HCT116 (cell line): ENCODE data around the gene ING3. TPM values are rescaled to one million over a fixed set of nuclear protein-coding genes. Genes with fewer than 3 reads are reported as not detected.

ENCODE experiments used
- ATAC-seq: fragments of 200-7000 bp; cut with Tn5 transposase; 2 replicates; pipeline ENCODE4 v1.9.1; 2020; ENCODE audit warnings: mild to moderate bottlenecking, moderate library complexity
- BruUV-seq: library from RNA; stranded (reverse); fragments of 400-500 nt; replicated peaks from 2 replicates; lab custom pipeline; 2021; lab: Mats Ljungman, UMichigan
- CTCF ChIA-PET: fragments of 300-600 bp; sonication (Branson Sonifier 250); formaldehyde crosslinking; loops from one replicate; lab custom pipeline; 2021; ENCODE audit warnings: antibody characterized with exemption; lab: Charles Lee
- POLR2A ChIA-PET: fragments of 300-600, 350-600 bp; sonication (Branson Sonifier 250); formaldehyde crosslinking; loops from one replicate; lab custom pipeline; 2021; ENCODE audit warnings: antibody characterized with exemption; lab: Charles Lee
- RAD21 ChIA-PET, 2 experiments: fragments of 300-600 bp; sonication (Branson Sonifier 250); formaldehyde crosslinking; loops; one replicate each; lab custom pipeline; 2023; ENCODE audit warnings: low total read pairs in 2 of 2; ENCODE audit not compliant: uncharacterized antibody in 2 of 2, unreplicated experiment in 2 of 2, low non-redundant PET in 1 of 2; lab: Charles Lee
- DNase-seq: peaks from one replicate; pipeline ENCODE4 v3.0.0-alpha.2; 2010; ENCODE audit warnings: low read depth, low spot score
- H2AFZ ChIP-seq: fragments of 200-600 bp; shearing (Covaris generic), sonication (generic); 2 replicates; pipeline ENCODE4 v1.6.1; 2017; ENCODE audit warnings: low read depth, mixed run types, mixed read lengths, antibody characterized with exemption, low read length; ENCODE audit not compliant: poor library complexity, severe bottlenecking
- H3K27ac ChIP-seq: 2 replicates; pipeline ENCODE4 v1.5.1; 2012; ENCODE audit warnings: low read depth, low read length
- H3K27me3 ChIP-seq: fragments of 200-600 bp; sonication (generic); 2 replicates; pipeline ENCODE4 v1.6.1; 2016; ENCODE audit warnings: mixed run types, low read length, mixed read lengths; ENCODE audit not compliant: insufficient read depth
- H3K36me3 ChIP-seq, 2 experiments: fragments of 200-500 bp in 1 of 2; fragments of 200-600 bp in 1 of 2; sonication (Bioruptor generic) in 1 of 2; sonication (generic) in 1 of 2; 2 replicates each; pipeline versions ENCODE4 v1.5.1 to v1.6.1; 2014 to 2016; ENCODE audit warnings: low read length in 2 of 2, inconsistent platforms in 1 of 2, mixed read lengths in 1 of 2, mixed run types in 1 of 2; ENCODE audit not compliant: insufficient read depth in 2 of 2, control insufficient read depth in 1 of 2
- H3K4me1 ChIP-seq, 2 experiments: fragments of 200-600 bp in 1 of 2; sonication (generic) in 1 of 2; 2 replicates each; pipeline versions ENCODE4 v1.5.1 to v1.6.1; 2012 to 2017; ENCODE audit warnings: low read length in 2 of 2, inconsistent platforms in 1 of 2, mild to moderate bottlenecking in 1 of 2, mixed read lengths in 1 of 2, mixed run types in 1 of 2, moderate library complexity in 1 of 2; ENCODE audit not compliant: insufficient read depth in 2 of 2, control insufficient read depth in 1 of 2
- H3K4me2 ChIP-seq: fragments of 200-600 bp; sonication (generic); 2 replicates; pipeline ENCODE4 v1.6.1; 2017; ENCODE audit warnings: mixed run types, low read length, mixed read lengths
- H3K4me3 ChIP-seq, 2 experiments: fragments of 200-600 bp in 1 of 2; sonication (generic) in 1 of 2; replicated peaks in 1 of 2; 2 replicates each; pipeline ENCODE4 v1.5.1; 2011 to 2016; ENCODE audit warnings: low read length in 2 of 2, control low read depth in 1 of 2, low read depth in 1 of 2, mild to moderate bottlenecking in 1 of 2, mixed read lengths in 1 of 2, mixed run types in 1 of 2
- H3K79me2 ChIP-seq: fragments of 200-600 bp; sonication (generic); 2 replicates; pipeline ENCODE4 v1.6.1; 2017; ENCODE audit warnings: mild to moderate bottlenecking, mixed run types, low read length, moderate library complexity, mixed read lengths; ENCODE audit not compliant: insufficient read depth
- H3K9ac ChIP-seq: fragments of 200-600 bp; sonication (generic); 2 replicates; pipeline ENCODE4 v1.6.1; 2016; ENCODE audit warnings: low read length, mixed read lengths
- H3K9me2 ChIP-seq: fragments of 200-600 bp; sonication (generic), shearing (Covaris generic); 2 replicates; pipeline ENCODE4 v1.6.1; 2017; ENCODE audit warnings: mixed run types, mild to moderate bottlenecking, moderate library complexity; ENCODE audit not compliant: insufficient read depth
- H3K9me3 ChIP-seq, 2 experiments: fragments of 200-500 bp in 1 of 2; fragments of 200-600 bp in 1 of 2; sonication (Bioruptor generic) in 1 of 2; sonication (generic) in 1 of 2; 2 replicates each; pipeline ENCODE4 v1.6.1; 2014 to 2017; ENCODE audit warnings: low read length in 2 of 2, mixed read lengths in 2 of 2, inconsistent platforms in 1 of 2, low read depth in 1 of 2, mild to moderate bottlenecking in 1 of 2, mixed run types in 1 of 2, moderate library complexity in 1 of 2; ENCODE audit not compliant: control insufficient read depth in 1 of 2, insufficient read depth in 1 of 2
- H4K20me1 ChIP-seq: fragments of 200-600 bp; sonication (generic), shearing (Covaris generic); 2 replicates; pipeline ENCODE4 v1.6.1; 2017; ENCODE audit warnings: mixed run types, mild to moderate bottlenecking, moderate library complexity; ENCODE audit not compliant: insufficient read depth
- EGR1 ChIP-seq: IDR thresholded peaks from 2 replicates; pipeline ENCODE4 v1.6.1; 2012; ENCODE audit warnings: low read depth
- ELF1 ChIP-seq: IDR thresholded peaks from 2 replicates; pipeline ENCODE4 v1.6.1; 2012; ENCODE audit warnings: low read depth, borderline replicate concordance
- EZH2 ChIP-seq: fragments of 200-600 bp; sonication (generic); IDR thresholded peaks from 2 replicates; pipeline ENCODE4 v1.6.1; 2017; ENCODE audit warnings: antibody characterized with exemption, mixed run types
- EZH2phosphoT487 ChIP-seq: fragments of 200-600 bp; IDR thresholded peaks from 2 replicates; pipeline ENCODE4 v1.6.1; 2018; ENCODE audit warnings: antibody characterized with exemption, borderline replicate concordance
- FOSL1 ChIP-seq: IDR thresholded peaks from 2 replicates; pipeline ENCODE4 v1.6.1; 2012; ENCODE audit warnings: low read depth
- JUND ChIP-seq: IDR thresholded peaks from 2 replicates; pipeline ENCODE4 v1.6.1; 2012
- POLR2A ChIP-seq: IDR thresholded peaks from 2 replicates; pipeline ENCODE4 v1.7.0; 2011; ENCODE audit warnings: borderline replicate concordance; ENCODE audit not compliant: insufficient read depth, insufficient read length; ENCODE audit errors: extremely low read depth
- POLR2AphosphoS5 ChIP-seq: IDR thresholded peaks from 2 replicates; pipeline ENCODE4 v1.6.1; 2011; ENCODE audit warnings: mild to moderate bottlenecking, low read depth, low read length, moderate library complexity
- SIN3A ChIP-seq: IDR thresholded peaks from 2 replicates; pipeline ENCODE4 v1.6.1; 2012; ENCODE audit warnings: low read depth
- SP1 ChIP-seq: IDR thresholded peaks from 2 replicates; pipeline ENCODE4 v1.6.1; 2012; ENCODE audit warnings: low read depth
- SRF ChIP-seq: IDR thresholded peaks from 2 replicates; pipeline ENCODE4 v1.6.1; 2012; ENCODE audit warnings: low read depth
- TCF7L2 ChIP-seq: IDR thresholded peaks from 2 replicates; pipeline ENCODE4 v1.7.0; 2011; ENCODE audit warnings: borderline replicate concordance, inconsistent platforms; ENCODE audit not compliant: insufficient read depth, insufficient read length; ENCODE audit errors: extremely low read depth
- YY1 ChIP-seq: IDR thresholded peaks from 2 replicates; pipeline ENCODE4 v1.6.1; 2011; ENCODE audit warnings: low read length, low read depth, moderate library complexity, mild to moderate bottlenecking; ENCODE audit not compliant: insufficient replicate concordance; ENCODE audit errors: extremely low read depth
- ZNF274 ChIP-seq: fragments of 200-500 bp; sonication (Bioruptor generic); IDR thresholded peaks from 2 replicates; pipeline ENCODE4 v1.6.1; 2014; ENCODE audit warnings: mild to moderate bottlenecking, low read depth, low read length, inconsistent platforms
- intact Hi-C: fragments of 100-400 bp; cut with micrococcal nuclease; formaldehyde crosslinking; loops from 2 replicates; pipeline ENCODE4 v1.10.0; 2022
- total RNA-seq: library from RNA; stranded (reverse); gene quantifications from one replicate; pipeline ENCODE4 v1.2.1, GENCODE V29; 2021; ENCODE audit not compliant: unreplicated experiment
- TF ChIP-seq, protein P1 (sequence below): IDR thresholded peaks from 2 replicates; pipeline ENCODE4 v1.6.1; 2012; ENCODE audit warnings: low read depth
- TF ChIP-seq, protein P2 (sequence below): IDR thresholded peaks from 2 replicates; pipeline ENCODE4 v1.6.1; 2011; ENCODE audit warnings: mild to moderate bottlenecking, low read length, moderate library complexity; ENCODE audit not compliant: insufficient replicate concordance; ENCODE audit errors: extremely low read depth

ING3 gene
- total RNA-seq, 1 experiment from 2014 or later = 16.2 TPM

DNA sequence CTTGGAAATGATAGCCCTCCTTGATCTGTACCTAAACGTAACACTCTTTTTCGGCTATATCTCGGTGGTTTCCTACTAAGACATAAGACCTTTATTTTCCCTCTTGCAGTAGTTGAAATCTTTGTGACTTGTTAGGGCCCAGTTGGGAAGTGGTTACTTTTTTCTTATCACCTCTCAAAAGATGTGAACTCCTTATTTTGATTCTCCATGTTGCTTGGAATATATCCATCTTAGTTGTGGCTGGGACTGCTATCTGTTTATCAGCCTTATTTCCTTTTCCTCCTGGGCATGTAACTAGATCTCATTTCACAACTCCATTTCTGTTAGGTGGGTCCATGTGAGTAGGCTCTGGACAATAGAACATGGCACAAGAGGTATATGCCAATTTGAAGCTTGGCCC, 33.8 kb downstream of the ING3 start:
- Histone ChIP-seq H3K27me3 (no peaks in the 10 kb centered on the region), H3K36me3 (no peaks in the 10 kb centered on the region), H3K79me2 (no peaks in the 10 kb centered on the region), H3K4me3 (no peak overlapping the region), H3K27ac (no peak overlapping the region), H3K9me3 (no peaks in the 10 kb centered on the region), H3K4me2 (no peak overlapping the region), H2AFZ (no peak overlapping the region), H4K20me1 (no peaks in the 10 kb centered on the region), H3K9me2 (no peaks in the 10 kb centered on the region), H3K9ac (no peak overlapping the region), H3K4me1 (peaks cover 0 to 15% of the 10 kb centered on the region in 2 experiments; a peak in 1 of 4 replicates)
- no peak for TF ChIP-seq ELF1
- TF ChIP-seq EZH2 = no peak
- no peak for TF ChIP-seq POLR2A
- intact Hi-C loops = loop anchor here (10.0 kb wide), 2 partner anchors 350 to 560 kb away; no protein-coding TSS in a partner anchor
- DNase-seq = no peak
- no peak for ATAC-seq
- BruUV-seq = no TSS peak
- ChIA-PET CTCF (no interaction called here), RAD21 (no interaction called here), POLR2A (no interaction called here)

DNA sequence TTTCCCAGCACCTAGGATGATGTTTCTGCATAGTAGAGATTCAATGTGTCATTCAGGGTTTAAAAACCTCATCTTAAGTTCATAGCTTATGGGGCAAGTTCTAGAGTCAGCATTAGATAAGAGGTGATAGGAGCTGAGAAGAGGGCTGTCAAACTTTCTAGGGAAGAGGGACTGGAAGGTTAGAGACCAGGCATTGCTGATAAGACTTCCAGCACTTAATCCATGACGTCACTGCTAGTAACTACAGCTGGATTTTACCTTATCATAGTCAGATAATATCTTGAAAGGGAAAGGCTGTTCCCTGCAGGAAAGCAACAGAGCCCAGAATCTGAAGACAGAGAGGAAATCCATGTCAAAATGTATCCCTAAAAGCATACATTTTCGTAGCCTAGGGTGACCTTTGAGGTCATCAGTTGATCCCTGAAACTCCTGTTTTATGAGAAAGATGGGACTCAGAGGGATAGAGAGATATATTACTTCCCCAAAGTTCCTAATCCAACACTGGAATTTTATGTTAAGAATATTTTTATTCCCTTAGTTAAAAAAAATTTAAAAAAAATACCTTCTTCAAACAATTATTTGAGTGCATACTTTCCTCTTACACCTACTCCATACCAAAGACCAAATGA, 34.7 kb downstream of the ING3 start:
- H3K4me3 ChIP-seq = no peak overlapping the region
- H3K9me3 ChIP-seq = no peaks in the 10 kb centered on the region
- intact Hi-C loops = loop anchor here (10.0 kb wide), 2 partner anchors 350 to 560 kb away; no protein-coding TSS in a partner anchor
- no peak overlapping the region for H2AFZ ChIP-seq
- H3K9me2 ChIP-seq = no peaks in the 10 kb centered on the region
- ChIA-PET CTCF (no interaction called here), POLR2A (no interaction called here), RAD21 (no interaction called here)
- no peak overlapping the region for H3K9ac ChIP-seq
- H3K27ac ChIP-seq = no peak overlapping the region
- no peaks in the 10 kb centered on the region for H4K20me1 ChIP-seq
- H3K27me3 ChIP-seq = no peaks in the 10 kb centered on the region
- no peaks in the 10 kb centered on the region for H3K36me3 ChIP-seq
- no peak for DNase-seq
- H3K79me2 ChIP-seq = no peaks in the 10 kb centered on the region
- no peak for ATAC-seq
- H3K4me2 ChIP-seq = no peak overlapping the region
- peaks cover 0 to 15% of the 10 kb centered on the region in 2 experiments; a peak in 1 of 4 replicates for H3K4me1 ChIP-seq
- no TSS peak for BruUV-seq
- TF ChIP-seq POLR2AphosphoS5 (no peak), SIN3A (no peak), JUND (no peak), SP1 (no peak), POLR2A (no peak), TCF7L2 (no peak), ZNF274 (no peak), EZH2phosphoT487 (no peak), EGR1 (no peak), YY1 (no peak), SRF (no peak), EZH2 (no peak), FOSL1 (no peak)
- TF ChIP-seq, protein P1, sequence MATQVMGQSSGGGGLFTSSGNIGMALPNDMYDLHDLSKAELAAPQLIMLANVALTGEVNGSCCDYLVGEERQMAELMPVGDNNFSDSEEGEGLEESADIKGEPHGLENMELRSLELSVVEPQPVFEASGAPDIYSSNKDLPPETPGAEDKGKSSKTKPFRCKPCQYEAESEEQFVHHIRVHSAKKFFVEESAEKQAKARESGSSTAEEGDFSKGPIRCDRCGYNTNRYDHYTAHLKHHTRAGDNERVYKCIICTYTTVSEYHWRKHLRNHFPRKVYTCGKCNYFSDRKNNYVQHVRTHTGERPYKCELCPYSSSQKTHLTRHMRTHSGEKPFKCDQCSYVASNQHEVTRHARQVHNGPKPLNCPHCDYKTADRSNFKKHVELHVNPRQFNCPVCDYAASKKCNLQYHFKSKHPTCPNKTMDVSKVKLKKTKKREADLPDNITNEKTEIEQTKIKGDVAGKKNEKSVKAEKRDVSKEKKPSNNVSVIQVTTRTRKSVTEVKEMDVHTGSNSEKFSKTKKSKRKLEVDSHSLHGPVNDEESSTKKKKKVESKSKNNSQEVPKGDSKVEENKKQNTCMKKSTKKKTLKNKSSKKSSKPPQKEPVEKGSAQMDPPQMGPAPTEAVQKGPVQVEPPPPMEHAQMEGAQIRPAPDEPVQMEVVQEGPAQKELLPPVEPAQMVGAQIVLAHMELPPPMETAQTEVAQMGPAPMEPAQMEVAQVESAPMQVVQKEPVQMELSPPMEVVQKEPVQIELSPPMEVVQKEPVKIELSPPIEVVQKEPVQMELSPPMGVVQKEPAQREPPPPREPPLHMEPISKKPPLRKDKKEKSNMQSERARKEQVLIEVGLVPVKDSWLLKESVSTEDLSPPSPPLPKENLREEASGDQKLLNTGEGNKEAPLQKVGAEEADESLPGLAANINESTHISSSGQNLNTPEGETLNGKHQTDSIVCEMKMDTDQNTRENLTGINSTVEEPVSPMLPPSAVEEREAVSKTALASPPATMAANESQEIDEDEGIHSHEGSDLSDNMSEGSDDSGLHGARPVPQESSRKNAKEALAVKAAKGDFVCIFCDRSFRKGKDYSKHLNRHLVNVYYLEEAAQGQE = no peak
- TF ChIP-seq, protein P2, sequence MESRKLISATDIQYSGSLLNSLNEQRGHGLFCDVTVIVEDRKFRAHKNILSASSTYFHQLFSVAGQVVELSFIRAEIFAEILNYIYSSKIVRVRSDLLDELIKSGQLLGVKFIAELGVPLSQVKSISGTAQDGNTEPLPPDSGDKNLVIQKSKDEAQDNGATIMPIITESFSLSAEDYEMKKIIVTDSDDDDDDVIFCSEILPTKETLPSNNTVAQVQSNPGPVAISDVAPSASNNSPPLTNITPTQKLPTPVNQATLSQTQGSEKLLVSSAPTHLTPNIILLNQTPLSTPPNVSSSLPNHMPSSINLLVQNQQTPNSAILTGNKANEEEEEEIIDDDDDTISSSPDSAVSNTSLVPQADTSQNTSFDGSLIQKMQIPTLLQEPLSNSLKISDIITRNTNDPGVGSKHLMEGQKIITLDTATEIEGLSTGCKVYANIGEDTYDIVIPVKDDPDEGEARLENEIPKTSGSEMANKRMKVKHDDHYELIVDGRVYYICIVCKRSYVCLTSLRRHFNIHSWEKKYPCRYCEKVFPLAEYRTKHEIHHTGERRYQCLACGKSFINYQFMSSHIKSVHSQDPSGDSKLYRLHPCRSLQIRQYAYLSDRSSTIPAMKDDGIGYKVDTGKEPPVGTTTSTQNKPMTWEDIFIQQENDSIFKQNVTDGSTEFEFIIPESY = no peak
